GM18511 (cell line): ENCODE measurements around the gene CCSER1.
"Not testable (repeated sequence)": the region's sequence is repeated elsewhere in the genome, so short reads cannot be mapped to it uniquely, and the experiment has no call there.

Source experiments
- ATAC-seq: cut with Tn5 transposase; IDR thresholded peaks from one replicate; pipeline ENCODE4 v1.9.1; 2021; ENCODE audit warnings: mild to moderate bottlenecking, moderate library complexity; ENCODE audit not compliant: unreplicated experiment

Gene CCSER1

GRCh38 chr4:91317434-91317833, 1190.2 kb downstream of the CCSER1 start:
- ATAC-seq, result no peak

GRCh38 chr4:91319556-91320268, 1192.5 kb downstream of the CCSER1 start:
- no peak for ATAC-seq

- no peak for ATAC-seq
Measured at GRCh38 chr4:91322961-91323360, 1195.8 kb downstream of the CCSER1 start.

- peak; percentile 67 for ATAC-seq
Measured at GRCh38 chr4:91325495-91325894, 1198.3 kb downstream of the CCSER1 start.

GRCh38 chr4:91326167-91326566, 1199.0 kb downstream of the CCSER1 start:
- not testable (repeated sequence) for ATAC-seq

GRCh38 chr4:91330555-91331137, 1203.5 kb downstream of the CCSER1 start:
- no peak for ATAC-seq

GRCh38 chr4:91340822-91341221, 1213.6 kb downstream of the CCSER1 start:
- no peak for ATAC-seq

GRCh38 chr4:91345632-91346031, 1218.4 kb downstream of the CCSER1 start:
- peak; percentile 73 for ATAC-seq

- ATAC-seq, result not testable (repeated sequence)
Measured at GRCh38 chr4:91356496-91356895, 1229.3 kb downstream of the CCSER1 start.

GRCh38 chr4:91358016-91358415, 1230.8 kb downstream of the CCSER1 start:
- ATAC-seq, result peak; percentile 38

GRCh38 chr4:91358621-91359020, 1231.4 kb downstream of the CCSER1 start:
- not testable (repeated sequence) for ATAC-seq

- peak; percentile 51 for ATAC-seq
Measured at GRCh38 chr4:91359041-91360031, 1232.1 kb downstream of the CCSER1 start.

GRCh38 chr4:91362125-91362524, 1234.9 kb downstream of the CCSER1 start:
- no peak for ATAC-seq

- ATAC-seq, result no peak
Measured at GRCh38 chr4:91366554-91366953, 1239.4 kb downstream of the CCSER1 start.

GRCh38 chr4:91369116-91369515, 1241.9 kb downstream of the CCSER1 start:
- ATAC-seq, result no peak

GRCh38 chr4:91373546-91373945, 1246.4 kb downstream of the CCSER1 start:
- peak; percentile 76 for ATAC-seq

GRCh38 chr4:91405431-91405830, 1278.2 kb downstream of the CCSER1 start:
- ATAC-seq, result not testable (repeated sequence)

GRCh38 chr4:91422011-91422410, 1294.8 kb downstream of the CCSER1 start:
- no peak for ATAC-seq

GRCh38 chr4:91426725-91427124, 1299.5 kb downstream of the CCSER1 start:
- ATAC-seq, result no peak

GRCh38 chr4:91427171-91427570, 1300.0 kb downstream of the CCSER1 start:
- no peak for ATAC-seq

GRCh38 chr4:91434631-91435030, 1307.4 kb downstream of the CCSER1 start:
- no peak for ATAC-seq
